AG04449 (cell line): Measurements from ENCODE around the gene DLL4.

ENCODE experiments used
- CTCF ChIA-PET: fragments of 350-600 bp; formaldehyde crosslinking; extraction: SDS; loops from one replicate; lab custom pipeline; 2021; ENCODE audit warnings: antibody characterized with exemption; lab: Yijun Ruan, JAX
- POLR2A ChIA-PET: fragments of 400-600, 350-600 bp; formaldehyde crosslinking; extraction: SDS; loops from one replicate; lab custom pipeline; 2020; ENCODE audit warnings: antibody characterized with exemption, inconsistent platforms; lab: Yijun Ruan, JAX
- DNase-seq: peaks from one replicate; pipeline ENCODE4 v3.0.0-alpha.2; 2010; ENCODE audit warnings: low read depth, low spot score
- H3K4me3 ChIP-seq: 2 replicates; pipeline ENCODE4 v1.5.1; 2011; ENCODE audit warnings: low read depth, mild to moderate bottlenecking, control low read depth, low read length
- CTCF ChIP-seq: IDR thresholded peaks from one replicate; pipeline ENCODE4 v1.5.1; 2011; ENCODE audit warnings: mild to moderate bottlenecking, moderate library complexity, low read length, control low read depth, inconsistent platforms; ENCODE audit not compliant: insufficient read depth; ENCODE audit errors: missing control alignments

Gene DLL4

GRCh38 chr15:40906091-40906990 is 22.8 kb upstream of the DLL4 start:
- peak; percentile 65 for DNase-seq
- POLR2A ChIA-PET = interaction anchor here (0.5 to 1.4 kb wide), 6 partner anchors 10 to 210 kb away, joined by 3 to 8 read pairs (median 4); partner anchors contain the start of genes CHAC1 and INO80
- TF ChIP-seq CTCF = peak; percentile 87
- CTCF ChIA-PET = interaction anchor here (0.5 to 20.5 kb wide), 38 partner anchors 10 to 426 kb away, joined by 3 to 498 read pairs (median 4); partner anchors contain the start of genes CHAC1, DLL4, NUSAP1 and OIP5
- H3K4me3 ChIP-seq = peak overlapping the region; percentile 41

- no peak for DNase-seq
- TF ChIP-seq CTCF = no peak
- POLR2A ChIA-PET = interaction anchor here (0.9 kb wide), 1 partner anchor 34 kb away, joined by 3 read pairs; no protein-coding TSS in a partner anchor
- H3K4me3 ChIP-seq = peak overlapping the region; percentile 41; the same call in 1 of the 2 replicates
- CTCF ChIA-PET = interaction anchor here (0.5 to 20.5 kb wide), 23 partner anchors 10 to 425 kb away, joined by 3 to 498 read pairs (median 9); partner anchors contain the start of genes CHAC1, DLL4, NUSAP1 and OIP5
Observed at GRCh38 chr15:40906991-40907802, 21.9 kb upstream of the DLL4 start.

- DNase-seq = no peak
- no peak for TF ChIP-seq CTCF
- POLR2A ChIA-PET = interaction anchor here (0.9 kb wide), 1 partner anchor 33 kb away, joined by 3 read pairs; no protein-coding TSS in a partner anchor
- CTCF ChIA-PET = interaction anchor here (1.0 to 20.5 kb wide), 12 partner anchors 9 to 424 kb away, joined by 3 to 498 read pairs (median 8); partner anchors contain the start of genes DLL4, NUSAP1, OIP5 and VPS18
- no peak overlapping the region for H3K4me3 ChIP-seq
Observed at GRCh38 chr15:40908095-40908494, 21.0 kb upstream of the DLL4 start.

- no peak for DNase-seq
- POLR2A ChIA-PET = no interaction called here
- no peak for TF ChIP-seq CTCF
- H3K4me3 ChIP-seq = no peak overlapping the region
- CTCF ChIA-PET = interaction anchor here (0.7 to 20.5 kb wide), 7 partner anchors 14 to 111 kb away, joined by 3 to 498 read pairs (median 4); partner anchors contain the start of genes CHAC1 and DLL4
Observed at GRCh38 chr15:40909662-40910630, 19.2 kb upstream of the DLL4 start.

- no peak for DNase-seq
- ChIA-PET POLR2A (interaction anchor here (1.0 kb wide), 1 partner anchor 46 kb away, joined by 3 read pairs; no protein-coding TSS in a partner anchor), CTCF (interaction anchor here (4.8 to 20.5 kb wide), 2 partner anchors 30 to 110 kb away, joined by 35 to 498 read pairs; no protein-coding TSS in a partner anchor)
- TF ChIP-seq CTCF = no peak
- no peak overlapping the region for H3K4me3 ChIP-seq
Observed at GRCh38 chr15:40911141-40911540, 18.0 kb upstream of the DLL4 start.
